Liver (tissue), 9 donors: ENCODE measurements around the gene MACROH2A2. TPM values are rescaled to one million over a fixed set of nuclear protein-coding genes. Genes with fewer than 3 reads are reported as not detected.

ENCODE experiments used
- DNase-seq: peaks from one replicate; pipeline ENCODE4 v3.0.0-alpha.2; 2017; ENCODE audit warnings: low spot score
- H3K27ac ChIP-seq, 2 donors: one replicate each; pipeline ENCODE4 v1.7.0; 2013; ENCODE audit warnings: inconsistent platforms in 2 of 2, low read length in 2 of 2, control low read depth in 1 of 2, low read depth in 1 of 2, mild to moderate bottlenecking in 1 of 2
- H3K27me3 ChIP-seq, 4 donors: one replicate each; pipeline versions ENCODE4 v1.6.1 to v1.7.0; 2013; ENCODE audit warnings: low read length in 3 of 4, inconsistent platforms in 1 of 4, mild to moderate bottlenecking in 1 of 4, moderate library complexity in 1 of 4; ENCODE audit not compliant: control insufficient read depth in 4 of 4, insufficient read depth in 4 of 4
- H3K36me3 ChIP-seq, 4 donors: one replicate each; pipeline versions ENCODE4 v1.6.1 to v1.7.0; 2013; ENCODE audit warnings: low read length in 3 of 4, mild to moderate bottlenecking in 3 of 4, low read depth in 1 of 4, moderate library complexity in 1 of 4; ENCODE audit not compliant: control insufficient read depth in 4 of 4, insufficient read depth in 3 of 4
- H3K4me1 ChIP-seq, 4 donors: one replicate each; pipeline versions ENCODE4 v1.6.1 to v1.7.0; 2013; ENCODE audit warnings: low read length in 3 of 4, mild to moderate bottlenecking in 3 of 4, moderate library complexity in 1 of 4; ENCODE audit not compliant: control insufficient read depth in 4 of 4, insufficient read depth in 4 of 4
- H3K4me3 ChIP-seq, 3 donors: one replicate each; pipeline versions ENCODE4 v1.6.1 to v1.7.0; 2013; ENCODE audit warnings: low read length in 3 of 3, control low read depth in 1 of 3, low read depth in 1 of 3, mild to moderate bottlenecking in 1 of 3
- H3K9ac ChIP-seq, 2 donors: one replicate each; pipeline ENCODE4 v1.7.0; 2013; ENCODE audit warnings: low read length in 2 of 2, mild to moderate bottlenecking in 2 of 2, moderate library complexity in 2 of 2, control low read depth in 1 of 2, low read depth in 1 of 2
- H3K9me3 ChIP-seq, 4 donors: one replicate each; pipeline versions ENCODE4 v1.6.1 to v1.7.0; 2013; ENCODE audit warnings: low read length in 3 of 4; ENCODE audit not compliant: control insufficient read depth in 4 of 4
- EGR1 ChIP-seq, 2 donors: IDR thresholded peaks; 2 replicates each; pipeline ENCODE4 v1.6.1; 2016 to 2018; ENCODE audit warnings: antibody characterized with exemption in 2 of 2, low read depth in 2 of 2
- FOXA1 ChIP-seq: IDR thresholded peaks from 2 replicates; pipeline ENCODE4 v1.6.1; 2016; ENCODE audit warnings: antibody characterized with exemption
- FOXA2 ChIP-seq: IDR thresholded peaks from 2 replicates; pipeline ENCODE4 v1.6.1; 2016; ENCODE audit warnings: antibody characterized with exemption
- GABPA ChIP-seq, 2 donors: IDR thresholded peaks in 1 of 2; conservative IDR thresholded peaks in 1 of 2; 2 replicates each; pipeline ENCODE4 v1.6.1; 2016; ENCODE audit warnings: antibody characterized with exemption in 2 of 2, mild to moderate bottlenecking in 1 of 2, moderate library complexity in 1 of 2
- HNF4A ChIP-seq, 2 donors: conservative IDR thresholded peaks; 2 replicates each; pipeline ENCODE4 v1.6.1; 2016; ENCODE audit warnings: antibody characterized with exemption in 2 of 2, mild to moderate bottlenecking in 2 of 2
- HNF4G ChIP-seq: IDR thresholded peaks from 2 replicates; pipeline ENCODE4 v1.6.1; 2016; ENCODE audit warnings: antibody characterized with exemption
- JUND ChIP-seq, 2 donors: IDR thresholded peaks; 2 replicates each; pipeline ENCODE4 v1.6.1; 2016; ENCODE audit warnings: antibody characterized with exemption in 2 of 2
- NR2F2 ChIP-seq: IDR thresholded peaks from 2 replicates; pipeline ENCODE4 v1.6.1; 2016; ENCODE audit warnings: antibody characterized with exemption
- RAD21 ChIP-seq, 2 donors: IDR thresholded peaks; 2 replicates each; pipeline ENCODE4 v1.6.1; 2016; ENCODE audit warnings: antibody characterized with exemption in 2 of 2, mild to moderate bottlenecking in 2 of 2
- RXRA ChIP-seq, 2 donors: IDR thresholded peaks; 2 replicates each; pipeline ENCODE4 v1.6.1; 2017 to 2018; ENCODE audit warnings: antibody characterized with exemption in 2 of 2, mild to moderate bottlenecking in 1 of 2
- SP1 ChIP-seq: IDR thresholded peaks from 2 replicates; pipeline ENCODE4 v1.6.1; 2018; ENCODE audit warnings: antibody characterized with exemption, mild to moderate bottlenecking
- TAF1 ChIP-seq: conservative IDR thresholded peaks from 2 replicates; pipeline ENCODE4 v1.6.1; 2016; ENCODE audit warnings: antibody characterized with exemption, mild to moderate bottlenecking
- YY1 ChIP-seq: IDR thresholded peaks from 2 replicates; pipeline ENCODE4 v1.6.1; 2016; ENCODE audit warnings: antibody characterized with exemption, mild to moderate bottlenecking
- ZBTB33 ChIP-seq: IDR thresholded peaks from 2 replicates; pipeline ENCODE4 v1.6.1; 2016; ENCODE audit warnings: antibody characterized with exemption
- WGBS: extraction: QIAGEN DNeasy Blood & Tissue Kit; methylation state at CpG from one replicate; pipeline ENCODE4 v1.1.7; 2013; 5-methylcytosine and 5-hydroxymethylcytosine counted together
- polyA plus RNA-seq, 2 donors: library from polyadenylated mRNA; stranded (reverse) in 1 of 2; unstranded in 1 of 2; fragments of 200-250 nt in 1 of 2; fragments of >200 nt in 1 of 2; fragmentation: Nextera tagmentation in 1 of 2; extraction: Ambion mirVana in 1 of 2; gene quantifications; one replicate each; pipeline versions ENCODE4 v1.2.1 to v1.2.3, GENCODE V29; 2013 to 2015
- total RNA-seq, 2 donors: library from RNA; depleted of rRNA; stranded (reverse); fragments of >200 nt; gene quantifications; one replicate each; pipeline ENCODE4 v1.2.3, GENCODE V29; 2014
- TF ChIP-seq, protein P1 (sequence below): IDR thresholded peaks from 2 replicates; pipeline ENCODE4 v1.6.1; 2016; ENCODE audit warnings: antibody characterized with exemption
- TF ChIP-seq, protein P2 (sequence below): fragments of 150-350 bp; IDR thresholded peaks from 2 replicates; pipeline ENCODE4 v1.5.1; 2017; ENCODE audit warnings: improper control_type of control experiment, low read depth, low read length; ENCODE audit not compliant: missing input control
- TF ChIP-seq, protein P3 (sequence below): IDR thresholded peaks from 2 replicates; pipeline ENCODE4 v1.6.1; 2016; ENCODE audit warnings: antibody characterized with exemption
- TF ChIP-seq, protein P4 (sequence below): IDR thresholded peaks from 2 replicates; pipeline ENCODE4 v1.6.1; 2016; ENCODE audit warnings: antibody characterized with exemption, mild to moderate bottlenecking
- donor health status: healthy.
- donor health status: healthy.
- donor health status: healthy.
- donor health status: healthy.
- donor health status: healthy.

The MACROH2A2 gene
- total and polyA plus RNA-seq, 4 donors = 1.2 to 7.2 (median 3.4) TPM

GRCh38 chr10:70125918-70126552 lies 73.4 kb downstream of the MACROH2A2 start:
- Histone ChIP-seq H3K27me3 (no peaks in the 10 kb centered on the region), H3K36me3 (peaks cover 0 to 5% (median 2%) of the 10 kb centered on the region in 4 donors), H3K27ac (no peak overlapping the region), H3K4me1 (peaks cover 0 to 4% (median under 1%) of the 10 kb centered on the region in 4 donors), H3K4me3 (no peak overlapping the region), H3K9ac (no peak overlapping the region), H3K9me3 (no peaks in the 10 kb centered on the region)
- DNase-seq = no peak
- WGBS = 87% methylated on average over 5 of the region's 5 CpGs
- TF ChIP-seq ZBTB33 (no peak), RXRA (IDR thresholded peaks at IDR 0.05) (no peak)
- TF ChIP-seq, protein P1, sequence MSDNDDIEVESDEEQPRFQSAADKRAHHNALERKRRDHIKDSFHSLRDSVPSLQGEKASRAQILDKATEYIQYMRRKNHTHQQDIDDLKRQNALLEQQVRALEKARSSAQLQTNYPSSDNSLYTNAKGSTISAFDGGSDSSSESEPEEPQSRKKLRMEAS = no peak
- TF ChIP-seq, protein P2, sequence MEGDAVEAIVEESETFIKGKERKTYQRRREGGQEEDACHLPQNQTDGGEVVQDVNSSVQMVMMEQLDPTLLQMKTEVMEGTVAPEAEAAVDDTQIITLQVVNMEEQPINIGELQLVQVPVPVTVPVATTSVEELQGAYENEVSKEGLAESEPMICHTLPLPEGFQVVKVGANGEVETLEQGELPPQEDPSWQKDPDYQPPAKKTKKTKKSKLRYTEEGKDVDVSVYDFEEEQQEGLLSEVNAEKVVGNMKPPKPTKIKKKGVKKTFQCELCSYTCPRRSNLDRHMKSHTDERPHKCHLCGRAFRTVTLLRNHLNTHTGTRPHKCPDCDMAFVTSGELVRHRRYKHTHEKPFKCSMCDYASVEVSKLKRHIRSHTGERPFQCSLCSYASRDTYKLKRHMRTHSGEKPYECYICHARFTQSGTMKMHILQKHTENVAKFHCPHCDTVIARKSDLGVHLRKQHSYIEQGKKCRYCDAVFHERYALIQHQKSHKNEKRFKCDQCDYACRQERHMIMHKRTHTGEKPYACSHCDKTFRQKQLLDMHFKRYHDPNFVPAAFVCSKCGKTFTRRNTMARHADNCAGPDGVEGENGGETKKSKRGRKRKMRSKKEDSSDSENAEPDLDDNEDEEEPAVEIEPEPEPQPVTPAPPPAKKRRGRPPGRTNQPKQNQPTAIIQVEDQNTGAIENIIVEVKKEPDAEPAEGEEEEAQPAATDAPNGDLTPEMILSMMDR = no peak

- peaks cover 2 to 10% (median 7%) of the 10 kb centered on the region in 4 donors for H3K4me1 ChIP-seq
- 97% methylated on average over 15 of the region's 15 CpGs for WGBS
- no peaks in the 10 kb centered on the region for H3K27me3 ChIP-seq
- no peak overlapping the region for H3K27ac ChIP-seq
- no peak overlapping the region for H3K4me3 ChIP-seq
- TF ChIP-seq, protein P1 = no peak
- TF ChIP-seq, protein P3, sequence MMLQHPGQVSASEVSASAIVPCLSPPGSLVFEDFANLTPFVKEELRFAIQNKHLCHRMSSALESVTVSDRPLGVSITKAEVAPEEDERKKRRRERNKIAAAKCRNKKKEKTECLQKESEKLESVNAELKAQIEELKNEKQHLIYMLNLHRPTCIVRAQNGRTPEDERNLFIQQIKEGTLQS = no peak
- TF ChIP-seq FOXA2 (no peak), GABPA (IDR thresholded peaks at IDR 0.05 in 1 of 2, conservative IDR thresholded peaks at IDR 0.05 in 1 of 2) (no peak), RAD21 (IDR thresholded peaks at IDR 0.05) (no peak), RXRA (IDR thresholded peaks at IDR 0.05) (no peak), TAF1 (no peak), HNF4A (conservative IDR thresholded peaks at IDR 0.05) (no peak), HNF4G (no peak), JUND (IDR thresholded peaks at IDR 0.05) (no peak), FOXA1 (no peak), NR2F2 (no peak), ZBTB33 (no peak), YY1 (no peak), SP1 (no peak), EGR1 (IDR thresholded peaks at IDR 0.05; ENCODE audit: low read depth in 2 of 2) (no peak)
- TF ChIP-seq, protein P4, sequence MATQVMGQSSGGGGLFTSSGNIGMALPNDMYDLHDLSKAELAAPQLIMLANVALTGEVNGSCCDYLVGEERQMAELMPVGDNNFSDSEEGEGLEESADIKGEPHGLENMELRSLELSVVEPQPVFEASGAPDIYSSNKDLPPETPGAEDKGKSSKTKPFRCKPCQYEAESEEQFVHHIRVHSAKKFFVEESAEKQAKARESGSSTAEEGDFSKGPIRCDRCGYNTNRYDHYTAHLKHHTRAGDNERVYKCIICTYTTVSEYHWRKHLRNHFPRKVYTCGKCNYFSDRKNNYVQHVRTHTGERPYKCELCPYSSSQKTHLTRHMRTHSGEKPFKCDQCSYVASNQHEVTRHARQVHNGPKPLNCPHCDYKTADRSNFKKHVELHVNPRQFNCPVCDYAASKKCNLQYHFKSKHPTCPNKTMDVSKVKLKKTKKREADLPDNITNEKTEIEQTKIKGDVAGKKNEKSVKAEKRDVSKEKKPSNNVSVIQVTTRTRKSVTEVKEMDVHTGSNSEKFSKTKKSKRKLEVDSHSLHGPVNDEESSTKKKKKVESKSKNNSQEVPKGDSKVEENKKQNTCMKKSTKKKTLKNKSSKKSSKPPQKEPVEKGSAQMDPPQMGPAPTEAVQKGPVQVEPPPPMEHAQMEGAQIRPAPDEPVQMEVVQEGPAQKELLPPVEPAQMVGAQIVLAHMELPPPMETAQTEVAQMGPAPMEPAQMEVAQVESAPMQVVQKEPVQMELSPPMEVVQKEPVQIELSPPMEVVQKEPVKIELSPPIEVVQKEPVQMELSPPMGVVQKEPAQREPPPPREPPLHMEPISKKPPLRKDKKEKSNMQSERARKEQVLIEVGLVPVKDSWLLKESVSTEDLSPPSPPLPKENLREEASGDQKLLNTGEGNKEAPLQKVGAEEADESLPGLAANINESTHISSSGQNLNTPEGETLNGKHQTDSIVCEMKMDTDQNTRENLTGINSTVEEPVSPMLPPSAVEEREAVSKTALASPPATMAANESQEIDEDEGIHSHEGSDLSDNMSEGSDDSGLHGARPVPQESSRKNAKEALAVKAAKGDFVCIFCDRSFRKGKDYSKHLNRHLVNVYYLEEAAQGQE = no peak
- TF ChIP-seq, protein P2 = no peak
- no peak overlapping the region for H3K9ac ChIP-seq
- no peaks in the 10 kb centered on the region for H3K9me3 ChIP-seq
- no peak for DNase-seq
- peaks cover 0 to 5% (median 2%) of the 10 kb centered on the region in 4 donors for H3K36me3 ChIP-seq
These were observed 74.2 kb downstream of the MACROH2A2 start for GRCh38 chr10:70126700-70127395.
